IPS-20b (cell line): ENCODE results near the gene CFAP77.

ENCODE experiments used
- H3K27ac ChIP-seq: one replicate; pipeline ENCODE4 v1.5.1; 2013; ENCODE audit warnings: low read length
- H3K27me3 ChIP-seq: 2 replicates; pipeline ENCODE4 v1.6.1; 2013; ENCODE audit warnings: mild to moderate bottlenecking, low read length, inconsistent platforms; ENCODE audit not compliant: insufficient read depth
- H3K36me3 ChIP-seq: 2 replicates; pipeline ENCODE4 v1.6.1; 2013; ENCODE audit warnings: low read depth, mild to moderate bottlenecking, inconsistent platforms, low read length, moderate library complexity; ENCODE audit not compliant: insufficient read depth
- H3K4me1 ChIP-seq: 2 replicates; pipeline ENCODE4 v1.6.1; 2013; ENCODE audit warnings: mild to moderate bottlenecking, control low read depth, inconsistent platforms, low read length, moderate library complexity; ENCODE audit not compliant: insufficient read depth
- H3K4me3 ChIP-seq: 2 replicates; pipeline ENCODE4 v1.5.1; 2013; ENCODE audit warnings: mild to moderate bottlenecking, low read length, inconsistent platforms
- H3K9ac ChIP-seq: 2 replicates; pipeline ENCODE4 v1.6.1; 2013; ENCODE audit warnings: low read depth, mild to moderate bottlenecking, inconsistent platforms, low read length, moderate library complexity
- H3K9me3 ChIP-seq: 2 replicates; pipeline ENCODE4 v1.6.1; 2013; ENCODE audit warnings: mild to moderate bottlenecking, low read depth, low read length, inconsistent platforms; ENCODE audit not compliant: insufficient read depth

CFAP77 gene

DNA sequence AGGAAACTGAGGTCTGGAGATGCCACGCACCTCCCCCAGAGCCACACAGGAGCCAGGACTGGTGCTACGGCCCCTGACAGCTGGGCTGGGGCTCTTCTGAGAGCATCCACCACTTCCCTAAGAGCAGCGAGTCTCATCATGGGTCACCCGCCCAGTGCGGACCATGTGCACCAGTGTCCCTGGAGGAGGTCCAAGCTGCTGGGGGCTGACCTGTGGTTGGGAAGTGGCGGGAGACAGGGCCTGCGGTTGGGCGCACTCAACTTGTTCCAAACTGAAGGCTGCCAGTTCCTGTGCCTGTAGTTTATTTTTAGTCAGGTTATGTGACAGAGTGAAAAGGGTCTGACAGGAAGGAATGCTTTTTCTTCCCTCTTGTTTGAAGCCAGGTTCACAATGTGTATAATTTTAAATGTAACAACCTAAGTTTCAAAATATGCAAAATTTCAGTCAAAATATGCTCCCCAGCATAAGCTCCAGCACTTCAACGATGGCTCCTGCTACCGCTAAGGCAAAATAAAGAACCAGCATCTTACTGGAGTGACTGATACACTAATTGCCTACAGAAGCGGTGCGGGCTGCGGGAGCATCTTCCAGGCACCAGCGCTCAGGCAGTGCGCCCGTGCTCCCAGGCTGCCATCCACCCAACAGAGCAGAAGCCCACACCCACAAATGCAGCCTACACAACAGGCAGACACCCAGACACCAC lies 187.2 kb downstream of the CFAP77 start:
- Histone ChIP-seq H3K36me3 (peaks cover 54% of the 10 kb centered on the region), H3K9ac (no peak overlapping the region), H3K4me3 (no peak overlapping the region), H3K27ac (no peak overlapping the region), H3K4me1 (peaks cover 12% of the 10 kb centered on the region; the same call in 1 of the 2 replicates), H3K9me3 (no peaks in the 10 kb centered on the region), H3K27me3 (peaks cover 19% of the 10 kb centered on the region)

DNA sequence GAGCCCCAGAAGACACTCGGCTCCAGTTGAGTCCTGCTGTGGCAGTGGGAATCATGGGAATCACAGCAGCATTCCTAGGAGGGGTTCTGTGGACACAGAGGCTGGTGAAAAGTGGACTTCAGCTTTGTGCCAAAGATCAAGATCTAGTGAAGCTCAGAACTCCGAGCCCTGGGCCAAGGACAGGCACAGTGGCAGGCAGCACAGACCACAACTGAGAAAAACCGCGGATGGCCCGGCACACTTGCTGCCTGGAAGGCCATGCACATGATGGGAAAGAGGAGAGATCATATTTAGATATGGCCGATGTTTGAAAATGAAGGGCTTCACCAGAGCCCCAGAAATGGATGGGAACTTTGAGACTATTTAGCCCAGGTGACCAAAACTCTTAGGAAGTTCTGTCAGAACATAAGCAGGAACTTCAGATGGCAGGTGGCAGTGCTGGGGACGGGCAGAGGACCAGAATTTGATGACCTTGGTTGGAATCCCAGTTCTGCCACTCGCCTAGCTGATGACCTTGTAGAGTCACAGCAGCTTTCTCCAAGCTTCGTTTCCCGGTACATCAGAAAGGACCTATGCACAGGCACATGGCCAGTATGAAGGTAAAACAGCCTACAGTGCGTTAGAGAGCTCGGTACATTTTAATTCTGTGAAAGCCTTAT lies 190.4 kb downstream of the CFAP77 start:
- H3K4me3 ChIP-seq: no peak overlapping the region

DNA sequence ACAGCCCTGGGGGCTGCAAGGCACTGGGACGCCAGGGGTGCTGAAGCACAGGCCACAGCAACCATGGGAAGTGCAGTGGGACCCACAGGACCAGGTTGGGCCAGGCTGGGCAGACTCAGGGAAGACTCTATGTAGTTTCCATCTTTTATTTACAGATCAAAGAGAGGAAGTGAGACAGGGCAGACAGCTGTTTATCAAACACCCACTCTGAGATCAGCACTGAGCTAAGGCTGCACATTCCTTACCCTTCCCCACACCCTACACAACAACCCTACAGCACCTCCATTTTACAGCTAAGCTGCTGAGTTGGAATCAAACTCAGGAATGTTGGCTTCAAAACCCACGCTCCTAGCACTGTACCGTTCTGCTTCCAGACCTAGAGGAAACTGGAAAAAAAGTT lies 192.2 kb downstream of the CFAP77 start:
- H3K4me1 ChIP-seq: no peaks in the 10 kb centered on the region
- H3K36me3 ChIP-seq: peaks cover 68% of the 10 kb centered on the region
- no peaks in the 10 kb centered on the region for H3K9me3 ChIP-seq
- H3K27me3 ChIP-seq: no peaks in the 10 kb centered on the region
- no peak overlapping the region for H3K9ac ChIP-seq
- H3K27ac ChIP-seq: no peak overlapping the region
- no peak overlapping the region for H3K4me3 ChIP-seq

More for the DNA sequence above, 190.4 kb downstream of the CFAP77 start:
- no peaks in the 10 kb centered on the region for H3K27me3 ChIP-seq
- no peaks in the 10 kb centered on the region for H3K9me3 ChIP-seq
- H3K9ac ChIP-seq: no peak overlapping the region
- H3K4me1 ChIP-seq: no peaks in the 10 kb centered on the region
- H3K27ac ChIP-seq: no peak overlapping the region
- peaks cover 59% of the 10 kb centered on the region for H3K36me3 ChIP-seq

GRCh38 chr9:132605387-132605786 lies 195.4 kb downstream of the CFAP77 start:
- Histone ChIP-seq H3K9me3 (no peaks in the 10 kb centered on the region), H3K4me3 (no peak overlapping the region), H3K9ac (no peak overlapping the region), H3K27me3 (no peaks in the 10 kb centered on the region), H3K36me3 (peaks cover 77% of the 10 kb centered on the region), H3K27ac (no peak overlapping the region), H3K4me1 (no peaks in the 10 kb centered on the region)

- Histone ChIP-seq H3K4me1 (no peaks in the 10 kb centered on the region), H3K27me3 (no peaks in the 10 kb centered on the region), H3K27ac (no peak overlapping the region), H3K9me3 (no peaks in the 10 kb centered on the region), H3K4me3 (no peak overlapping the region), H3K9ac (no peak overlapping the region), H3K36me3 (peaks cover 77% of the 10 kb centered on the region)
Measured at GRCh38 chr9:132606066-132606465, 196.1 kb downstream of the CFAP77 start.

DNA sequence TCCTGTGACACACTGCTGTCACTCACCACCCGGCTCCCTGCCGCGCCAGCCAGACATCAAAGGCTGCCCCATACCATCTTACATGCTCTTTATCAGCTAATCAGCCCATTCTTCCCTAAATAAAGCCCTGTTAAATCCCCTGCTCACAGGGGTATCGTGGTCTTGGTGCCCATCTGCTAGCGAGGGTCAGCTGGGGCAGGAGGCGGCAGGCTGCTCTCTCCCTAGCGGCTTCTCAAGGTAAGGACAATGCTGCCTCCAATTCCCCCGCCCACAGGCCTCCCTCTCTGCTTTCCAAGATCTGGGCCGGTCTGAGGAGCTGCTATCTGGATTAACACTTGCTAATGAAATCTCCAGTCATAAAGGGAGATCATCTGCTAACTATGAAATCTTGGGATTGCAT lies 199.2 kb downstream of the CFAP77 start:
- no peaks in the 10 kb centered on the region for H3K4me1 ChIP-seq
- no peak overlapping the region for H3K4me3 ChIP-seq
- no peak overlapping the region for H3K27ac ChIP-seq
- H3K27me3 ChIP-seq: no peaks in the 10 kb centered on the region
- peaks cover 89% of the 10 kb centered on the region for H3K36me3 ChIP-seq
- H3K9me3 ChIP-seq: no peaks in the 10 kb centered on the region
- no peak overlapping the region for H3K9ac ChIP-seq

DNA sequence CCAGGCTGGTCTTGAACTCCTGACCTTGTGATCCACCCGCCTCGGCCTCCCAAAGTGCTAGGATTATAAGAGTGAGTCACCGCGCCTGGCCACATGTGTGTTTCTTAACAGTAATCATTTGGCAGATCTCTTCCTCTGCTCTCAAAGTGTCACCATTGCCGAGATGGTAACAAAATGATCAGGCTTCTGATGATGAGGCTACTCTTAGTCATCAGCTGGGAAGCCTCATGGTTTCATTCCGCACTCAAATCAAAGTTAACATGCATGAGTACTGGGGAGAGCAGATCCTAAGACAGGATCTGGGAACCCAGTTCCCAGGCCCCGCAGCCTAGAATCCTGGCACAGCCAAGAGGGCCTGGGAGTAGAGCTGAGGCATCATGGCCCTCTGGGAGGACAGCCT lies 199.8 kb downstream of the CFAP77 start:
- Histone ChIP-seq H3K9me3 (no peaks in the 10 kb centered on the region), H3K27ac (no peak overlapping the region), H3K4me1 (no peaks in the 10 kb centered on the region), H3K9ac (no peak overlapping the region), H3K27me3 (no peaks in the 10 kb centered on the region), H3K4me3 (no peak overlapping the region), H3K36me3 (peaks cover 89% of the 10 kb centered on the region)

- no peak overlapping the region for H3K4me3 ChIP-seq
- peaks cover 4% of the 10 kb centered on the region for H3K4me1 ChIP-seq
- no peak overlapping the region for H3K9ac ChIP-seq
- no peaks in the 10 kb centered on the region for H3K9me3 ChIP-seq
- H3K27me3 ChIP-seq: no peaks in the 10 kb centered on the region
- no peak overlapping the region for H3K27ac ChIP-seq
- peaks cover 89% of the 10 kb centered on the region for H3K36me3 ChIP-seq
Measured at GRCh38 chr9:132610661-132611060, 200.7 kb downstream of the CFAP77 start.

DNA sequence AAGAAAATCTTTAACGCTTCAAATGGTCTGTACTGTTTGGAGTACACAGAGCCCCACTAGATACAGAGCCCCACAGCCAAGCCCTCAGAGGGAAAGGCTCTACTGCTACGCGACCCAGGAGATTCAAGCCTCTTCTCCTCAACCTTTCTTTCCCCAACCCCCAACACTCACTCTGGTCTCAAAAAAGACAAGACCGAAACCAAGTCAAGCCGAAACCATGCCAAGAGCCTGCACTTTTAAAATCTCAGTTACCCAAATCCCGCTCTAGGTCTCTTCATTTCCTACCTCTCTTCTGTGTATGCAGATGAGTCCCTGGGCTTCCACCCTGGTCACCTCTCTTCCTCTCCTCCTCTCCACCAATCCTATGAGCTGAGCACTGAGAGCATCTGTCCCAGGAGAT lies 204.3 kb downstream of the CFAP77 start:
- Histone ChIP-seq H3K4me3 (no peak overlapping the region), H3K27me3 (no peaks in the 10 kb centered on the region), H3K9me3 (no peaks in the 10 kb centered on the region), H3K27ac (no peak overlapping the region), H3K4me1 (peaks cover 9% of the 10 kb centered on the region), H3K9ac (no peak overlapping the region), H3K36me3 (peaks cover 93% of the 10 kb centered on the region)

DNA sequence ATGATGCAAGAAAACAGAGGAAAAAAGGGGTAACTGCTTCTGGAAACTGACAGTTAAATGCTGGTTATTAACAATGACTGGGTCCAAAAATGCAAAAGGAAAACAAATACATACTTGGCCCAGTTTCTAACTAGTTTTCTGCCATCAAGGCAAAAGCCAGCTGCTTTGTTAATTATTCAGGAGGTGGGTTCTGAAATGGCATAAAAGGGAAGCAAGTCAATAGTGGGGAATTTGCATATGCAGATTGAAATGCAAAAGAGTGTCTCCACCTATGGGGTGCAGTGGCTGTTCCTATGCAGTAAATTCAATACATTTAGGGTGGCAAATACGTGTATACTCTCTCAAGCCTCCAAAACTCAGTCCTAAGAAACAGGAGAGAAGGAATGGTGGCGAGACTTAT lies 205.8 kb downstream of the CFAP77 start:
- Histone ChIP-seq H3K4me3 (peak overlapping the region; percentile 13; the same call in 1 of the 2 replicates), H3K27ac (no peak overlapping the region), H3K36me3 (peaks cover 85% of the 10 kb centered on the region)

GRCh38 chr9:132616725-132617124 lies 206.7 kb downstream of the CFAP77 start:
- Histone ChIP-seq H3K9ac (no peak overlapping the region), H3K36me3 (peaks cover 77% of the 10 kb centered on the region), H3K27me3 (no peaks in the 10 kb centered on the region), H3K4me1 (peaks cover 9% of the 10 kb centered on the region), H3K9me3 (no peaks in the 10 kb centered on the region), H3K27ac (no peak overlapping the region), H3K4me3 (no peak overlapping the region)

More for the DNA sequence above, 205.8 kb downstream of the CFAP77 start:
- no peaks in the 10 kb centered on the region for H3K9me3 ChIP-seq
- H3K27me3 ChIP-seq: no peaks in the 10 kb centered on the region
- H3K9ac ChIP-seq: no peak overlapping the region
- H3K4me1 ChIP-seq: peaks cover 9% of the 10 kb centered on the region

GRCh38 chr9:132622159-132622558 lies 212.1 kb downstream of the CFAP77 start:
- H3K27me3 ChIP-seq: no peaks in the 10 kb centered on the region
- H3K4me1 ChIP-seq: no peaks in the 10 kb centered on the region
- no peak overlapping the region for H3K27ac ChIP-seq
- no peak overlapping the region for H3K9ac ChIP-seq
- H3K9me3 ChIP-seq: no peaks in the 10 kb centered on the region
- no peak overlapping the region for H3K4me3 ChIP-seq
- peaks cover 64% of the 10 kb centered on the region for H3K36me3 ChIP-seq
